Measurements from ENCODE around the gene METTL6.

GRCh38 chr3:15453991-15454625 lies 26.8 kb upstream of the METTL6 start:
- no peak for TF ChIP-seq CTCF (conservative IDR thresholded peaks at IDR 0.05; ENCODE audit: low read depth, low read length)
- TF ChIP-seq POLR2A (IDR thresholded peaks at IDR 0.05; ENCODE audit: low read depth, low read length), result no peak
